ENCODE measurements around the gene PCGF5. TPM values are rescaled to one million over a fixed set of nuclear protein-coding genes. Genes with fewer than 3 reads are reported as not detected.
A peak's percentile ranks its signal among the peaks of the same experiment; 100 is the strongest.

The PCGF5 gene
- total RNA-seq, 1 donor from 2014 or later = 45.4 TPM

DNA sequence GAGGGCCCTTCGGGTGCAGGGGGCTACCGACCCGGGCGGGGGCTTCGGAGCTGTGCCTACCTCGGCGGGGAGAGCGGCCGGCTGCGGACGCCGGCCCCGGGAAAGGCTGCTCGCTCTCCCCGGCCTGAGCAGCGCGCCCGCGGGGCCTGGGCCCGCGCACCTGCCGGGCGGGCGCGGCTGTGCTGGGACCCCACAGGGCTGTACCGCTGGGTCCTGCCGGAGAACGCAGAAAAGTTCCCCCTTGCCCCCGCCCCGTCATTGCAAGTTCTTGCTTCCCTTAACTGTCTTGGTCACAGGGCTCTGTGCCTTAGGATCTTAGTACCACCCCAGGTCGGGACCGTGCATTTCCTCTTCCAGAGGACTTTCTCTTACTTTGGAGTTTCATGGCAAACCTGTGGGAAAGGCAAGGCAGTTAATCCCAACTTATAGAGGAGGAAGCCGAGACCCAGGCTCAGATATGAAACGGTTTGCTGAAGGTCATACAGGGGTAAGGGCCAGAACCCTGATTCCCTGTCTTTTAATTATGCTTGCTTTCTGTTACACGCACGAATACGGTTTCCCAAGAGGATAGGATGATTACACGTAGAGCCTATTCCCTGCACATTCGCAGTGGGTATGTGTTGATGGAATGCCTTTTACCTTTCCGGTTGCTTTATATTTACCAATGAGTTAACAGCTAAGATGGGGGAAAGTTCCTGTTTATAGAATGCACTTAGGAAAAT lies 652 bp downstream of the PCGF5 start:
- Histone ChIP-seq H3K27me3 (no peaks in the 10 kb centered on the region), H3K4me1 (peaks cover 38% of the 10 kb centered on the region), H3K27ac (peak overlapping the region; percentile 93), H3K4me3 (peak overlapping the region; percentile 89 to 98), H3K9me3 (no peaks in the 10 kb centered on the region), H3K36me3 (no peaks in the 10 kb centered on the region)
- TF ChIP-seq POLR2A (IDR thresholded peaks at IDR 0.05) = no peak
- no peak for TF ChIP-seq POLR2AphosphoS5 (IDR thresholded peaks at IDR 0.05; ENCODE audit: insufficient read depth in 1 of 2, low read depth in 1 of 2)
- no peak for TF ChIP-seq CTCF (IDR thresholded peaks at IDR 0.05)
- DNase-seq (ENCODE audit: extremely low spot score in 2 of 2) = no peak
- intact Hi-C loops (cut with DNase I) = loop anchor here (10.0 kb wide), 1 partner anchor 56 kb away; no protein-coding TSS in a partner anchor

DNA sequence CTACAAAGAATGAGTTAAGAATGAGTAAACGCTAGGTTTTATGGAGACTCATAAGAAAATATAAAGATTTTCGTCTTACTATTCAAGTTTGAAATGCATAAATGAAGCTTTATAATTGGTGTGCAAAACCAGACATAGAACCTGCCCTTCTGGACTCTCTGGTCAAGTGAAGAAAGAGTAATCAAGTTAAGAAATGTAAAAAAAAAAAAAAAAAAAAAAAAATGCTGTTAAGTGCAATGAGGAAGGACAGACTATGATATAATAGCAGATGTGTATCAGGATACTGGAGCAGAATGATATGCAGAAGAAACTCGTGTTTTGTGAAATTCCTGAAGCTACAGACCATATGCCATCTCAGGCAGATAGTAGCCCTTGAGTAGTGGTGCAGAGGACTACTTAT lies 5.6 kb downstream of the PCGF5 start:
- no peak overlapping the region for H3K4me3 ChIP-seq
- intact Hi-C loops (cut with DNase I) = loop anchor here (10.0 kb wide), 1 partner anchor 61 kb away; no protein-coding TSS in a partner anchor
- no peak for DNase-seq (ENCODE audit: extremely low spot score in 2 of 2)
- no peaks in the 10 kb centered on the region for H3K36me3 ChIP-seq
- H3K27me3 ChIP-seq = no peaks in the 10 kb centered on the region
- TF ChIP-seq CTCF (IDR thresholded peaks at IDR 0.05) (no peak), POLR2A (IDR thresholded peaks at IDR 0.05) (no peak), POLR2AphosphoS5 (IDR thresholded peaks at IDR 0.05; ENCODE audit: insufficient read depth in 1 of 2, low read depth in 1 of 2) (no peak)
- no peak overlapping the region for H3K27ac ChIP-seq
- H3K4me1 ChIP-seq = peaks cover 35% of the 10 kb centered on the region
- no peaks in the 10 kb centered on the region for H3K9me3 ChIP-seq

GRCh38 chr10:91227576-91227975 lies 7.1 kb downstream of the PCGF5 start:
- H3K27me3 ChIP-seq = no peaks in the 10 kb centered on the region
- DNase-seq (ENCODE audit: extremely low spot score in 2 of 2) = no peak
- no peak overlapping the region for H3K4me3 ChIP-seq
- no peak for TF ChIP-seq POLR2AphosphoS5 (IDR thresholded peaks at IDR 0.05; ENCODE audit: insufficient read depth in 1 of 2, low read depth in 1 of 2)
- no peak for TF ChIP-seq CTCF (IDR thresholded peaks at IDR 0.05)
- no peak for TF ChIP-seq POLR2A (IDR thresholded peaks at IDR 0.05)
- peaks cover 21% of the 10 kb centered on the region for H3K4me1 ChIP-seq
- no peaks in the 10 kb centered on the region for H3K9me3 ChIP-seq
- H3K27ac ChIP-seq = no peak overlapping the region
- H3K36me3 ChIP-seq = no peaks in the 10 kb centered on the region
- intact Hi-C loops (cut with DNase I) = loop anchor here (10.0 kb wide), 1 partner anchor 63 kb away; no protein-coding TSS in a partner anchor

DNA sequence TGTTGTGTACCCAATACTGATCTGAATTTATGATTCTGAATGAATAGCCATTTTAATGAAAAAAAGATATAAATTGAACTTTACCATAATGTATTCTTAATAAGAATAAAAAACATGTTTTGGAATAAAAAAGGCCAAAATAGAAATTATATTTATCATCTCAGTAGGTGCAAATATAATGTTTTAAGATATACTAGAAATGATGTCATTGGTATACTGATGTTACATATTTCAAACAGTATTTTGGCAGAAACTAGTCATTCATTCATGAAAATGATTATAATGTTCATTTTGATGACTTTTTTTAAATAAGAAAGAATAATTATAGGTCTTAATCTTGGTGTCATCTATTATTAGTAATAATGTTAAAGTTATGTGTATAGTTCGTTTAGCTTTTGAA lies 9.2 kb downstream of the PCGF5 start:
- Histone ChIP-seq H3K4me3 (no peak overlapping the region), H3K4me1 (peaks cover 5% of the 10 kb centered on the region), H3K9me3 (no peaks in the 10 kb centered on the region), H3K27ac (no peak overlapping the region), H3K27me3 (no peaks in the 10 kb centered on the region), H3K36me3 (no peaks in the 10 kb centered on the region)
- no peak for DNase-seq (ENCODE audit: extremely low spot score in 2 of 2)
- intact Hi-C loops (cut with DNase I) = loop anchor here (10.0 kb wide), 1 partner anchor 65 kb away; no protein-coding TSS in a partner anchor
- TF ChIP-seq POLR2AphosphoS5 (IDR thresholded peaks at IDR 0.05; ENCODE audit: insufficient read depth in 1 of 2, low read depth in 1 of 2) (no peak), POLR2A (IDR thresholded peaks at IDR 0.05) (no peak), CTCF (IDR thresholded peaks at IDR 0.05) (no peak)

GRCh38 chr10:91238191-91238590 lies 17.7 kb downstream of the PCGF5 start:
- no peak overlapping the region for H3K27ac ChIP-seq
- TF ChIP-seq POLR2A (IDR thresholded peaks at IDR 0.05) (no peak), POLR2AphosphoS5 (IDR thresholded peaks at IDR 0.05; ENCODE audit: insufficient read depth in 1 of 2, low read depth in 1 of 2) (no peak), CTCF (IDR thresholded peaks at IDR 0.05) (no peak)
- no peak overlapping the region for H3K4me3 ChIP-seq
- no peaks in the 10 kb centered on the region for H3K27me3 ChIP-seq
- no peak for DNase-seq (ENCODE audit: extremely low spot score in 2 of 2)
- no peaks in the 10 kb centered on the region for H3K9me3 ChIP-seq
- intact Hi-C loops (cut with DNase I) = no loop called here
- H3K4me1 ChIP-seq = no peaks in the 10 kb centered on the region
- H3K36me3 ChIP-seq = no peaks in the 10 kb centered on the region
